Panc1 (cell line): Measurements from ENCODE around the gene ATP5F1E. TPM values are rescaled to one million over a fixed set of nuclear protein-coding genes. Genes with fewer than 3 reads are reported as not detected.

Experiments used
- ATAC-seq: fragments of 200-7000 bp; cut with Tn5 transposase; 2 replicates; pipeline ENCODE4 v1.9.1; 2020; ENCODE audit warnings: mild to moderate bottlenecking, moderate library complexity
- BruUV-seq: library from RNA; stranded (reverse); fragments of 400-500 nt; replicated peaks from 2 replicates; lab custom pipeline; 2021; lab: Mats Ljungman, UMichigan
- CTCF ChIA-PET: fragments of 300-600 bp; sonication (Branson Sonifier 250); formaldehyde crosslinking; loops from one replicate; lab custom pipeline; 2022; ENCODE audit warnings: antibody characterized with exemption; lab: Charles Lee
- POLR2A ChIA-PET: fragments of 300-600 bp; sonication (Branson Sonifier 250); formaldehyde crosslinking; loops from one replicate; lab custom pipeline; 2022; ENCODE audit warnings: antibody characterized with exemption; lab: Charles Lee
- DNase-seq: peaks from one replicate; pipeline ENCODE4 v3.0.0-alpha.2; 2010; ENCODE audit warnings: low read depth, low spot score
- H3K27ac ChIP-seq: 2 replicates; pipeline ENCODE4 v1.5.1; 2011; ENCODE audit warnings: mild to moderate bottlenecking, low read length, inconsistent platforms
- H3K27me3 ChIP-seq: fragments of 200-500 bp; sonication (Bioruptor generic); 2 replicates; pipeline ENCODE4 v1.6.0; 2014; ENCODE audit warnings: low read length, inconsistent platforms; ENCODE audit not compliant: control insufficient read depth, insufficient read depth
- H3K36me3 ChIP-seq: fragments of 200-500 bp; sonication (Bioruptor generic); 2 replicates; pipeline ENCODE4 v1.5.1; 2014; ENCODE audit warnings: inconsistent platforms, mild to moderate bottlenecking, low read length, moderate library complexity; ENCODE audit not compliant: control insufficient read depth, insufficient read depth
- H3K4me1 ChIP-seq: 2 replicates; pipeline ENCODE4 v1.5.1; 2011; ENCODE audit warnings: inconsistent platforms, mild to moderate bottlenecking, low read length, moderate library complexity; ENCODE audit not compliant: control insufficient read depth, insufficient read depth
- H3K4me3 ChIP-seq, 2 experiments: 2 replicates each; pipeline ENCODE4 v1.5.1; 2011 to 2012; ENCODE audit warnings: low read depth in 2 of 2, low read length in 2 of 2, mild to moderate bottlenecking in 2 of 2, inconsistent platforms in 1 of 2, moderate library complexity in 1 of 2
- H3K9me3 ChIP-seq: fragments of 200-500 bp; sonication (Bioruptor generic); 2 replicates; pipeline ENCODE4 v1.5.1; 2014; ENCODE audit warnings: low read depth, mild to moderate bottlenecking, inconsistent platforms, low read length, moderate library complexity; ENCODE audit not compliant: control insufficient read depth, insufficient read depth
- CTCF ChIP-seq: fragments of 450-650 bp; IDR thresholded peaks from 2 replicates; pipeline ENCODE4 v1.5.1; 2017; ENCODE audit warnings: mild to moderate bottlenecking
- POLR2AphosphoS5 ChIP-seq: IDR thresholded peaks from 2 replicates; pipeline ENCODE4 v1.6.1; 2012; ENCODE audit warnings: mild to moderate bottlenecking, low read depth, low read length, moderate library complexity
- SIN3A ChIP-seq: IDR thresholded peaks from 2 replicates; pipeline ENCODE4 v1.6.1; 2012; ENCODE audit warnings: low read depth, mild to moderate bottlenecking, low read length, moderate library complexity, borderline replicate concordance; ENCODE audit not compliant: insufficient read depth
- TCF7L2 ChIP-seq: IDR thresholded peaks from 2 replicates; pipeline ENCODE4 v1.6.1; 2011; ENCODE audit warnings: mild to moderate bottlenecking, low read depth, low read length, inconsistent platforms
- in situ Hi-C: cut with HindIII; loops from 2 replicates; pipeline ENCODE4 v1.10.0; 2016; ENCODE audit warnings: low sequenced_read_pairs, low pct_unique_long_range_greater_than_20kb
- intact Hi-C: fragments of 100-400 bp; cut with micrococcal nuclease; formaldehyde crosslinking; loops from one replicate; pipeline ENCODE4 v1.10.0; 2022; ENCODE audit not compliant: unreplicated experiment
- total RNA-seq: library from RNA; stranded (reverse); gene quantifications from one replicate; pipeline ENCODE4 v1.2.1, GENCODE V29; 2021; ENCODE audit not compliant: unreplicated experiment
- TF ChIP-seq, protein P1 (sequence below), 2 experiments: IDR thresholded peaks; 2 replicates each; pipeline ENCODE4 v1.6.1; 2011 to 2012; ENCODE audit warnings: low read depth in 2 of 2, control low read depth in 1 of 2, low read length in 1 of 2, mild to moderate bottlenecking in 1 of 2, moderate library complexity in 1 of 2; ENCODE audit not compliant: insufficient read depth in 1 of 2

The ATP5F1E gene
- total RNA-seq, 1 experiment from 2014 or later, result 90.6 TPM

GRCh38 chr20:59005523-59006166, 26.5 kb downstream of the ATP5F1E start:
- in situ Hi-C loops, result no loop called here
- H3K36me3 ChIP-seq, result no peaks in the 10 kb centered on the region
- no peaks in the 10 kb centered on the region for H3K9me3 ChIP-seq
- POLR2A ChIA-PET, result no interaction called here
- DNase-seq (no peak), ATAC-seq (no peak)
- no TSS peak for BruUV-seq
- peak overlapping the region; percentile 86 for H3K27ac ChIP-seq
- intact Hi-C loops, result no loop called here
- peak overlapping the region; percentile 58 to 73 for H3K4me3 ChIP-seq
- CTCF ChIA-PET, result no interaction called here
- no peak for TF ChIP-seq POLR2AphosphoS5
- TF ChIP-seq TCF7L2, result no peak
- TF ChIP-seq CTCF, result no peak
- TF ChIP-seq, protein P1, sequence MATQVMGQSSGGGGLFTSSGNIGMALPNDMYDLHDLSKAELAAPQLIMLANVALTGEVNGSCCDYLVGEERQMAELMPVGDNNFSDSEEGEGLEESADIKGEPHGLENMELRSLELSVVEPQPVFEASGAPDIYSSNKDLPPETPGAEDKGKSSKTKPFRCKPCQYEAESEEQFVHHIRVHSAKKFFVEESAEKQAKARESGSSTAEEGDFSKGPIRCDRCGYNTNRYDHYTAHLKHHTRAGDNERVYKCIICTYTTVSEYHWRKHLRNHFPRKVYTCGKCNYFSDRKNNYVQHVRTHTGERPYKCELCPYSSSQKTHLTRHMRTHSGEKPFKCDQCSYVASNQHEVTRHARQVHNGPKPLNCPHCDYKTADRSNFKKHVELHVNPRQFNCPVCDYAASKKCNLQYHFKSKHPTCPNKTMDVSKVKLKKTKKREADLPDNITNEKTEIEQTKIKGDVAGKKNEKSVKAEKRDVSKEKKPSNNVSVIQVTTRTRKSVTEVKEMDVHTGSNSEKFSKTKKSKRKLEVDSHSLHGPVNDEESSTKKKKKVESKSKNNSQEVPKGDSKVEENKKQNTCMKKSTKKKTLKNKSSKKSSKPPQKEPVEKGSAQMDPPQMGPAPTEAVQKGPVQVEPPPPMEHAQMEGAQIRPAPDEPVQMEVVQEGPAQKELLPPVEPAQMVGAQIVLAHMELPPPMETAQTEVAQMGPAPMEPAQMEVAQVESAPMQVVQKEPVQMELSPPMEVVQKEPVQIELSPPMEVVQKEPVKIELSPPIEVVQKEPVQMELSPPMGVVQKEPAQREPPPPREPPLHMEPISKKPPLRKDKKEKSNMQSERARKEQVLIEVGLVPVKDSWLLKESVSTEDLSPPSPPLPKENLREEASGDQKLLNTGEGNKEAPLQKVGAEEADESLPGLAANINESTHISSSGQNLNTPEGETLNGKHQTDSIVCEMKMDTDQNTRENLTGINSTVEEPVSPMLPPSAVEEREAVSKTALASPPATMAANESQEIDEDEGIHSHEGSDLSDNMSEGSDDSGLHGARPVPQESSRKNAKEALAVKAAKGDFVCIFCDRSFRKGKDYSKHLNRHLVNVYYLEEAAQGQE (IDR thresholded peaks at IDR 0.05; ENCODE audit: insufficient read depth in 1 of 2, low read depth in 2 of 2, low read length in 1 of 2), result no peak
- TF ChIP-seq SIN3A, result no peak
- peaks cover 13% of the 10 kb centered on the region for H3K4me1 ChIP-seq
- H3K27me3 ChIP-seq, result no peaks in the 10 kb centered on the region

DNA sequence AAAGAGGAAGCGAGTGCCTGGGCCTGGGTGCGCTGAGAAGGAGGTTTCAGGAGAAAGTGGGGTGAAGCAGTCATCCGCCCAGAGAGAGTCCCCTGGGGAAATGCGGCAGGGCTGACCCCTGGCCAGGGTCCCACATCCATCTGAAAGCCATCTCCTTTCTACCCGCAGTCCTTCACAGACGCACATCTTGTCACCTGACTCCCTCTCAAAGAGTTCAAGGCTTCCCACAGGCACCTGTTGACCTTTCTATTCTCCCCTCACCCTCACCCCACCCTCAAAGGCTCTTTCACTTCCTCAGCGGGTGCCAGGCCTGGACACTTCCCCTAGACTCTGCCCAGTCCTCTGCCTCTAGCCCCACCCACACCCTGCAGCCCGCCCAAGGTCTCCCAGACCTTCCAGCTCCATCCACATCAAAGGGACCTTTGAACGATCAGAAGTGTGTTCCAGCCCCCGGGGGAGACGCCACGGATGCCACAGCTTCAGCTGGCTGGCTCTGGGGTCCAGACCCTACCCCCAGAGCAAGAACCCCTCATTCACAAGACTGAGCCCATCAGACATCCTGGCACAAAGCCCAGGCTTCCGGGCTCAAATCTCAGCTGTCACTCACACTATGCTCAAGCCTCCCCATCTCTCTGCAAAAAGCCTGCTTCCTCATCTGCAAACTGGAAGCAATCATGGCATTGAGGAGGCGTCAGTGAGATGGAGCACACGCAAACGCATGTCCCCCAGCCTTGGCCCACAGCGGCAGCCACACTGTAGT, 27.2 kb downstream of the ATP5F1E start:
- Histone ChIP-seq H3K27ac (no peak overlapping the region), H3K36me3 (no peaks in the 10 kb centered on the region), H3K4me3 (no peak overlapping the region), H3K9me3 (no peaks in the 10 kb centered on the region), H3K4me1 (peaks cover 13% of the 10 kb centered on the region), H3K27me3 (no peaks in the 10 kb centered on the region)
- intact Hi-C loops, result no loop called here
- ATAC-seq, result no peak
- DNase-seq, result no peak
- POLR2A ChIA-PET, result no interaction called here
- in situ Hi-C loops, result no loop called here
- BruUV-seq, result no TSS peak
- no peak for TF ChIP-seq POLR2AphosphoS5
- no peak for TF ChIP-seq CTCF
- no peak for TF ChIP-seq SIN3A
- no peak for TF ChIP-seq TCF7L2
- TF ChIP-seq, protein P1 (IDR thresholded peaks at IDR 0.05; ENCODE audit: insufficient read depth in 1 of 2, low read depth in 2 of 2, low read length in 1 of 2), result no peak
- CTCF ChIA-PET, result no interaction called here
